Hepatocyte (in vitro differentiated cells): Measurements from ENCODE around the gene DCAF11.

Experiments
- EZH2 ChIP-seq: fragments of 200-600 bp; sonication (generic); IDR thresholded peaks from 2 replicates; pipeline ENCODE4 v1.6.1; 2016; ENCODE audit warnings: antibody characterized with exemption, mild to moderate bottlenecking, borderline replicate concordance
- EZH2phosphoT487 ChIP-seq: fragments of 200-600 bp; sonication (generic); IDR thresholded peaks from one replicate; pipeline ENCODE4 v1.6.1; 2018; ENCODE audit warnings: antibody characterized with exemption, mild to moderate bottlenecking, low read depth, moderate library complexity; ENCODE audit not compliant: unreplicated experiment, severe bottlenecking
- TF ChIP-seq, protein P1 (sequence below): fragments of 200-600 bp; sonication (generic); IDR thresholded peaks from 2 replicates; pipeline ENCODE4 v1.5.1; 2016; ENCODE audit warnings: antibody characterized with exemption, mild to moderate bottlenecking; ENCODE audit not compliant: poor library complexity

DNA sequence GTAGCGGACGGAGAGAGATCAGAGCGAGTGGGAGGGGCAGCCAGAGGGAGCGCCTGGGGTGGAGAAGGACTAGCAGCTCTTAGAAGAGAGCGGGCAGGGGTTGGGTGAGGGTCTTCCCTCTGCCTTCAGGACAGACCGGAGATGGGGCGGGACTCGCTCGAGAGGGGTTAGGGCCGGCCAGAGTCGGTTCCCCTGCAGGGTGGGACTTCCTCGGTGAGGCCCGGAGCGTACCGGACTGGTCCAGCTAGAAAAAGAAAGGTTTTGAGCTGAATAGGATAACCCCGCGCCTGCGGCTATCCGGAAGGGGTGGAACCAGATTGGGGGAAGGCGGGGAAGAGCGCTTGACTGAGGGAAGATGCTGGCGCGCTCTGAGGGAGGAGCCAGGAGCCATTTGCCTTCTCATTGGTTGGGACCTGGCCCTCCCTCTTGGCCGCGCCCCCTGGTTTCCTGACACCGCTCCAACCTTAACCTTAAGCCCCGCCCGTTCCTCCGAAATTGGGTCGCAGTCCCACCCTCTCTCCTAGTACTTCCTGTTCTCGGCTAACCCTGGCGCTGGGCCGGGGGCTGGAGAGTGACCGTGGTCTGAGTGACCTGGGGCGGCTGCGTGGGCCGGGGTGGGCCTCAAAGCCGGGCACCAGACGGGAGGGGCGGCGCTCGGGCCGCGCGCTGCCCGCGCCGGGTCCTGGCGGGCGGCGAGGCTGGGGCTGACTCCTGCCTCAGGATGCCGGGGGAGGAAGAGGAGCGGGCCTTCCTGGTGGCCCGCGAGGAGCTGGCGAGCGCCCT lies 32.6 kb downstream of the DCAF11 start, which contains the start of gene RNF31:
- TF ChIP-seq EZH2phosphoT487 (no peak), EZH2 (no peak)
- TF ChIP-seq, protein P1, sequence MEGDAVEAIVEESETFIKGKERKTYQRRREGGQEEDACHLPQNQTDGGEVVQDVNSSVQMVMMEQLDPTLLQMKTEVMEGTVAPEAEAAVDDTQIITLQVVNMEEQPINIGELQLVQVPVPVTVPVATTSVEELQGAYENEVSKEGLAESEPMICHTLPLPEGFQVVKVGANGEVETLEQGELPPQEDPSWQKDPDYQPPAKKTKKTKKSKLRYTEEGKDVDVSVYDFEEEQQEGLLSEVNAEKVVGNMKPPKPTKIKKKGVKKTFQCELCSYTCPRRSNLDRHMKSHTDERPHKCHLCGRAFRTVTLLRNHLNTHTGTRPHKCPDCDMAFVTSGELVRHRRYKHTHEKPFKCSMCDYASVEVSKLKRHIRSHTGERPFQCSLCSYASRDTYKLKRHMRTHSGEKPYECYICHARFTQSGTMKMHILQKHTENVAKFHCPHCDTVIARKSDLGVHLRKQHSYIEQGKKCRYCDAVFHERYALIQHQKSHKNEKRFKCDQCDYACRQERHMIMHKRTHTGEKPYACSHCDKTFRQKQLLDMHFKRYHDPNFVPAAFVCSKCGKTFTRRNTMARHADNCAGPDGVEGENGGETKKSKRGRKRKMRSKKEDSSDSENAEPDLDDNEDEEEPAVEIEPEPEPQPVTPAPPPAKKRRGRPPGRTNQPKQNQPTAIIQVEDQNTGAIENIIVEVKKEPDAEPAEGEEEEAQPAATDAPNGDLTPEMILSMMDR, result no peak
